H4 (cell line): Measurements from ENCODE around the gene C1D. TPM values are rescaled to one million over a fixed set of nuclear protein-coding genes. Genes with fewer than 3 reads are reported as not detected.
"Not testable (repeated sequence)": the region's sequence is repeated elsewhere in the genome, so short reads cannot be mapped to it uniquely, and the experiment has no call there.

Experiments used
- DNase-seq: peaks from one replicate; pipeline ENCODE4 v3.0.0-alpha.2; 2015; ENCODE audit warnings: low spot score
- total RNA-seq: library from RNA; depleted of rRNA; stranded (reverse); fragments of >200 nt; shearing (Covaris generic); gene quantifications from 2 replicates; pipeline ENCODE4 v1.2.3, GENCODE V29; 2014; rRNA removed

The C1D gene
- total RNA-seq = 71.3 and 77.6 TPM in 2 replicates

- DNase-seq = peak; percentile 88
These were observed at the start of gene C1D for GRCh38 chr2:68062680-68063387. Gene C1D (minus strand): TSS chr2:68063004. CDS start chr2:68047310, 15,694 bp downstream.

GRCh38 chr2:68110102-68110501 is 47.3 kb upstream of the C1D start:
- no peak for DNase-seq

GRCh38 chr2:68108120-68108519 is 45.3 kb upstream of the C1D start:
- DNase-seq = no peak

DNA sequence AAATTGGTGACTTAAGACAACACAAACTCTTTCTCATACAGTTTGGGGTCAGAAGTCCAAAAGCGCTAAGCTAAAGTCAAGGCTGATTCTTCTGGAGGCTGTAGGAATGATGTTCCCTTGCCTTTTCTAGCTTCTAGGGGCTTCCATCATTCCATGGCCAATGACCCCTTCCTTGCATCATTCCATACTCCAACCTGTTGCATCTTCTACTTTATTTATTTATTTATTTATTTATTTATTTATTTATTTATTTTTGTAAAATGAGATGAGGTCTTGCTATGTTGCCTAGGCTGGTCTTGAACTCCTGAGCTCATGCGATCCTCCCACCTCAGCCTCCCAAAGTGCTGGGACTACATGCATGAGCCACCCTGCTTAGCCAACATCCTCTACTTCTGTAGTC is 44.7 kb upstream of the C1D start:
- no peak for DNase-seq

- no peak for DNase-seq
These were observed 41.5 kb upstream of the C1D start for GRCh38 chr2:68104111-68104835.

DNA sequence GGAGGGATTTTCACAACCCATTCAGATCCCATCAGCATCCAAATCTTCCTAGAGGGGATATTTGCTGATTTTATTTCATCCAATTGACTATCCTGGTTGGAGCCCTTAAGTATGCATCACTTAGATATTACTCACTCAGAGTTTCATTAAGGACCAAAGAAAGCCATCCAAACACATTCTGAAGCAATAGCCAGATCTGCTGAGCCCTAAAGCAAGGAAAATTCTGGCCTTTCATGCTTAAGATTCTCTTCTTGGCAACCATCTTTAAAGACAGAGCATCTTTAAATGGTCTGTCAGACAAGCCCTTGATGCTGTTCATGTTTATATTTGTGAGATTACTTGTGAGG is 40.9 kb upstream of the C1D start:
- no peak for DNase-seq

DNA sequence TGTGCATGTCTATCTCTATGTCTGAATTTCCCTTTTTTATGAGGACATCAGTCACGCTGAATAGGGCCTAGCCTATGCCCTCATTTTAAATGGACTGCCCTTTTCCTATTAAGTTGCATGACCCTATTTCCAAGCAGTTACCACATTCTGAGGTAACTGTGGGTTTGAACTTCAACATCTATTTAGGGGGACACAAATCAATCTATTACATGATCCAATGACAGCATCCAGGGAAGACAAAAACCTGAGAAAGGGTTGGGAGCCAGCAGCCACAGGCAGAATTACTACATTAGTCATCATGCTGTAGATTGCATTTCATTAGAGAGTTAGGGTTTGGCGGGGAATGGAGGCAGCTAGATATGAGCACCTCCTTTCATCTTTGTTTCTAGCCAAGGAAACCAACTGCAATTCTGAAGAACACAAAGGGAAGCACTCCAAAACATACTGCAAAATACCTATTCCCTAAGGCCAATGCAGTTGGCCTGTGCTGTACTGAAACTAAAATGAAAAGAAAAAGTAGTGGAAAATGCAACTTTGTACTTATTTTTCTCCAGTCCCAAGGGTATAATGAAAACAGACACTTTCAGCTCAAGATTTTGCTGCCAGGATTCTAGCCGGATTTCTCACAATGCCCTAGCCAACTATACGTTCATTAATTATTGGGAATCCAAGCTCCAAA is 40.4 kb upstream of the C1D start:
- no peak for DNase-seq

GRCh38 chr2:68100189-68100588 is 37.4 kb upstream of the C1D start:
- no peak for DNase-seq

DNA sequence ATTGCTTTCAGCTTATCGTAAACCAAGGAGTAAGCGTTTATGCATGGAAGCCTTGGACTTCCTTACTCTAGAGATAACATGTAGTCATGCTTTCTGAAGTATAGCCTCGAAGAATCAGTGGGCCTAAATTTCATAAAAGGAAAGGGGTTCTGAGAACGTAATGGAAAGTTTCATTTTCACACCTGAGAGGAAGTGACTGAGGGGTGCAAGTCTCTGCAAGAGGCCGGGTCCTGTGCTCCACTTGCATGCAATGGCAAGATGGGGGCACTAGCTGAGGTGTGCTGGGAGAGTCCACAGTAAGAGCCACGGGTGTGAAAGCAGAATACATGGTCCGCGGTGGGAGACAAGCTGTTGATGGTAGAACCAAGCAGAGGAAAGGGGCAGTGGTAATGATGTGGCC is 36.5 kb upstream of the C1D start:
- no peak for DNase-seq

DNA sequence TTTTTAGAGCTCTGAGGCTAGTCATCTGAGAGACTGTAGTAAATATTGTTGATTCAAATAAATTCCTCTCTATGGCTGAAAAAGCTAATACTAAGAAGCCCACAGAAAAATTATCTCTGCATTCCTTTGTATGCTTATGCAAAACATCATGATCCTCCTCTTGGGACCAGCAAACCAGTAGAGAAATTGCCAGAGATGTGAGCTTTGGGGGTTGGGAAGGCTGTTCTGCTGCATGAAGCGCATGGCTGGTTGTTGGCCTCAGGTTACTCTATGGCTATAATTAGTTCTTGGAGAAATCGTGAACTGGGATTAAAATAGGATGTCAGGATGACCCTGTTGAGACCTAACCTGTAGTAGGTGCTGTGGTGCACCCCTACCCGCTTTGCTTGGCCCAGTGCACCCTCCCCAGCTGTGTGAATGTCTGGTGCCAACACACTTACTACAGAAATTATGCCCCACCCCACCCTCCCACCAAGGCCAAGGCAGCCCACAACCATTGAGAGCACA is 35.5 kb upstream of the C1D start:
- no peak for DNase-seq

DNA sequence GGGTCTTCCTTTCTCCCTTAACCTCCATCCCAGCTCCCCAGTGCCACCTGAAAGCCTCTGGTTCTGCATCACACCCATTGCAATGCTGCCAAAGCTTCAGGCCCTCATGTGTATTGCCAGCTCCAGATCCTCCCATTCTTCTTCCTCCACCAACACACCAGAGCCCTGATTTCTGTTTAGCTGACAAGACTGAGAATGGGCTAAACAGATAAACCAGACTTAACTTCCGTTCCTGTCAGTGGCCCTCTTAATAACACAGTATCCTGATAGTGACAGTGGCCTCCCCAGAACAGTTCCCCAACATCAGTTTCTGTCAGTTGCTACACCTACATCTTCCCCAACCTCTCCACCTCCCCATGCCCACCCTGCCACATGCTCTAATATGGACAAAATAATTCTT is 31.3 kb upstream of the C1D start:
- no peak for DNase-seq

- DNase-seq = no peak
These were observed 30.8 kb upstream of the C1D start for GRCh38 chr2:68093634-68094033.

- peak; percentile 16 for DNase-seq
These were observed 28.7 kb upstream of the C1D start for GRCh38 chr2:68091439-68092034.

- DNase-seq = no peak
These were observed 27.2 kb upstream of the C1D start for GRCh38 chr2:68089961-68090360.

DNA sequence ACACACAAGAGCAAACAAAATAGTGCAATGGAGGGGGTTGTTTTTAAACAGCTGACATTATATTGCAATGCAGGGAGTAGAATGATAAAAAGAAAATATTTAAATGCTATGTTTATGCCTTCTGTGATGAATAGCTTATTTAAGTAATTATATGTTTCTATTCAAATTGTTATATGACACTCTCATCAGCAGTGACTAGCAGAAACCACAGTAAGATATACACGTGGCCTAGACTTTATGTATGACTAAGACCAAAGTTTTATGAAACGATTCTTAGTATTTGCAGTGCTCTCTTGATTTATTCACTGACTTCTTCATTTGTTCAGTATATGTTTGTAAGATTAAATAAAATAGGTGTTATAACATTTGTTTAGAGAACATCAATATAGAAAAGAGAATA is 26.1 kb upstream of the C1D start:
- DNase-seq = peak; percentile 20

GRCh38 chr2:68086166-68086565 is 23.4 kb upstream of the C1D start:
- DNase-seq = no peak

- no peak for DNase-seq
These were observed 20.5 kb upstream of the C1D start for GRCh38 chr2:68083346-68083745.

DNA sequence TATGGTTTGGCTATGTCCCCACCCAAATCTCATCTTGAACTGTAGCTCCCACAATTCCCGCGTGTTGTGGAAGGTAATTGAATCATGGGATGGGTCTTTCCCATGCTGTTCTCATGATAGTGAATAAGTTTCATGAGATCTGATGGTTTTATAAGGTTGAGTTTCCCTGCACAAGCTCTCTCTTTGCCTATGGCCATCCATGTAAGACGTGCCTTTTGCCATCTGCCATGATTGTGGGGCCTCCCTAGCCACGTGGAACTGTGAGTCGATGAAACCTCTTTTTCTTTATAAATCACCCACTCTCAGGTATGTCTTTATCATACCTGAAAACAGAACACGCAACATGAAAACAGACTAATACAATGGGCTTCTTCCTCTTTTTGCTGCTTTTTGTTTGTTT is 11.2 kb upstream of the C1D start:
- DNase-seq = no peak

DNA sequence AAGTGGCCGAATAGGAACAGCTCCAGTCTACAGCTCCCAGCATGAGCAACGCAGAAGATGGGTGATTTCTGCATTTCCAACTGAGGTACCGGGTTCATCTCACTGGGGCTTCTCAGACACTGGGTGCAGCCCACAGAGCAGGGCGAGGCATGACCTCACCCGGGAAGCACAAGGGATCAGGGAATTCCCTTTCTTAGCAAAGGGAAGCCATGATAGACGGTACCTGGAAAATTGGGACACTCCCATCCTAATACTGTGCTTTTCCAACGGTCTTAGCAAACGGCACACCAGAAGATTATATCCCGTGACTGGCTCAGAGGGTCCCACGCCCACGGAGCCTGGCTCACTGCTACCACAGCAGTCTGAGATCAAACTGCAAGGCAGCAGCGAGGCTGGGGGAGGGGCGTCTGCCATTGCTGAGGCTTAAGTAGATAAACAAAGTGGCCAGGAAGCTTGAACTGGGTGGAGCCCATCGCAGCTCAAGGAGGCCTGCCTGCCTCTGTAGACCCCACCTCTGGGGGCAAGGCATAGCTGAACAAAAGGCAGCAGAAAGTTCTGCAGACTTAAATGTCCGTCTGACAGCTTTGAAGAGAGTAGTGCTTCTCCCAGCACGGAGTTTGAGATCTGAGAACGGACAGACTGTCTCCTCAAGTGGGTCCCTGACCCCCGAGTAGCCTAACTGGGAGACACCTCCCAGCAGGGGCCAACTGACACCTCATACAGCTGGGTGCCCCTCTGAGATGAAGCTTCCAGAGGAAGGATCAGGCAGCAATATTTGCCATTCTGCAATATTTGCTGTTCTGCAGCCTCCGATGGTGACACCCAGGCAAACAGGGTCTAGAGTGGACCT is 1.2 kb upstream of the C1D start:
- DNase-seq = not testable (repeated sequence)

DNA sequence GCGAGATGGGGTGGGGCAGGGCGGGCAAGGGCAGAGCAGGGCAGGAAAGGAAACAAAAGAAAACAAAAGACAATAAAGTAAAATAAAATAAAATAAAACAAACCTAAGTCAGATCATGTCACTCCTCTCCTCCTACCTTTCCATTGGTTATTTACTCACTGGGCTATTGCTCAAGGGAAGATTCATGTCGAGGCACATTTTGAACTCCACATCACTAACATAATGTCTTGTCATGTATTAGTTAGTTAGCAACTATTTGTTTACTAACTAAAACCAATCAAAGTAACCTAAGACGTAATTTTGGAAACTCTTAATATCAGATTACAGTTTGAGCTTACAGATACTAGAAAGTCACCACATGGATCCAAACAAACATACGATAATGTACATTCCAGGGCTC is 2.2 kb downstream of the C1D start:
- no peak for DNase-seq

DNA sequence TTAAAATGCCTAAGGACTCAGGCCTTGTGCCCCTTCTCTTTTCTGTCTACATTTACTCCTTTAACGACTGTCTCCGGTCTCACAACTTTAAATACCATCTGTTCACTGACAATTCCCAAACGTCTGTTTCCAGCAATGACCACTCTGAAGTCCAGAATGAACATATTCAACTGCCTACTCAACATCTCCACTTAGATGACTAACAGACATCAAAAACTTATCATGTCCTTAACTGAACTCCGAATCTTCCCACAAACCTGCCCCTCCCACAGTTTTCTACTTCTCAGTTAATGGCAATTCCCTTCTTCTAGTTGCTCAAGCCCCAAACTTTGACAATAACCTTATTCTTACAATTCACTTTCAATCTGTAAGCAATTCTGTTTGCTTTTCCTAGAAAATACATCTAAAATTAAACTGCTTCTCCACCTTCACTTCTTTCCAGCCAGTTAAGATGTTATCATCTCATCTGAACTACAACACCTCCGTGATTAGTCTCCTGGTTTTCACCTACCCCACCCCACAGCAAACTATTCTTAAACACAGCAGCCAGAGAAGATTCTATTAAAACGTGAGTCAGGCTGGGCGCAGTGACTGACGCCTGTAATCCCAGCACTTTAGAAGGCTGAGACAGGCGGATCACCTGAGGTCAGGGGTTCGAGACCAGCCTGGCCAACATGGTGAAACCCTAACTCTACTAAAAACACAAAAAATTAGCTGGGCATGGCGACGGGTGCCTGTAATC is 2.8 kb downstream of the C1D start:
- DNase-seq = no peak
